ENCODE results near the gene IRF6. TPM values are rescaled to one million over a fixed set of nuclear protein-coding genes. Genes with fewer than 3 reads are reported as not detected.

IRF6 gene
- under 1 TPM; 0.11 to 0.14 TPM for total RNA-seq

GRCh38 chr1:209805875-209806760 lies at the start of gene IRF6:
IRF6 (minus strand) TSS chr1:209806142; CDS start chr1:209801413, 4,729 bp downstream.
- ChIA-PET POLR2A (no interaction called here), CTCF (interaction anchor here (0.7 to 1.1 kb wide), 4 partner anchors 9 to 21 kb away, joined by 3 to 7 read pairs (median 4); partner anchors contain the start of gene UTP25)
- peak; percentile 73 for ATAC-seq
- Mint-ChIP-seq H3K4me1 (peaks cover 14% of the 10 kb centered on the region), H3K27me3 (peaks cover 16% of the 10 kb centered on the region), H3K36me3 (ENCODE audit: low read depth) (no peaks in the 10 kb centered on the region), H3K4me3 (peak within 1 kb of the TSS; percentile 54), H3K27ac (no peak within 1 kb of the TSS), H3K9me3 (ENCODE audit: low read depth) (no peaks in the 10 kb centered on the region)
- DNase-seq, result peak; percentile 64
- intact Hi-C loops (cut with DNase I, micrococcal nuclease), result loop anchor here in 1 of 2 experiments (1.0 kb wide), 1 partner anchor 22 kb away; the partner anchor contains the start of gene C1orf74

DNA sequence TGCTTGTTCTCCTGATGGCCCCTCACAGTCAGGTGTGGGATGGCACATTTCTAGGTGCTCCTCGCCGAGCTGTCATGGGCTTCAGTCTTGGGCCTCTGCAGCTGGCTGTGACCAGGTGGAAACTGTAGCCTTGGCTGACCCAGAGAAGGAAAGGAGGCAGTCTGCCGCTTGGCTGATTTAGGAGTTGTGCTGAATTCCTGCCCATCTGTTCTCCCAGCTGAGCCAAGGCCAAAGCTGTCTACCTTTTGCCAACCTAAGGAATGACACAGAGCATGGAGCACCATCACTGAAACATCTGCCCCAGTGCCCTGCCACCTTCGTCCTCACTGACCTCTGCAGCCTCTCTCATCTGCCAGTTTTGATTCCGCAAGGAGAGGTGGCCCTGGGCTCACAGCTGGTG lies 49.7 kb upstream of the IRF6 start:
- Mint-ChIP-seq H3K36me3 (ENCODE audit: low read depth) (peaks cover 22% of the 10 kb centered on the region), H3K4me1 (peaks cover 2% of the 10 kb centered on the region), H3K27me3 (no peaks in the 10 kb centered on the region), H3K27ac (no peak overlapping the region), H3K4me3 (no peak overlapping the region), H3K9me3 (ENCODE audit: low read depth) (no peaks in the 10 kb centered on the region)
- POLR2A ChIA-PET, result no interaction called here
- no peak for DNase-seq
- CTCF ChIA-PET, result interaction anchor here (0.6 to 2.6 kb wide), 5 partner anchors 12 to 290 kb away, joined by 3 to 8 read pairs (median 3); no protein-coding TSS in a partner anchor
- ATAC-seq, result no peak
- intact Hi-C loops (cut with DNase I, micrococcal nuclease), result no loop called here

- Mint-ChIP-seq H3K4me1 (peaks cover 2% of the 10 kb centered on the region), H3K4me3 (no peak overlapping the region), H3K9me3 (ENCODE audit: low read depth) (no peaks in the 10 kb centered on the region), H3K36me3 (ENCODE audit: low read depth) (peaks cover 22% of the 10 kb centered on the region), H3K27ac (no peak overlapping the region), H3K27me3 (no peaks in the 10 kb centered on the region)
- no peak for DNase-seq
- no peak for ATAC-seq
- intact Hi-C loops (cut with DNase I, micrococcal nuclease), result no loop called here
- CTCF ChIA-PET, result interaction anchor here (0.6 to 2.6 kb wide), 6 partner anchors 19 to 289 kb away, joined by 3 to 8 read pairs (median 4); partner anchors contain the start of gene UTP25
- POLR2A ChIA-PET, result interaction anchor here (0.7 kb wide), 1 partner anchor 715 kb away, joined by 3 read pairs; no protein-coding TSS in a partner anchor
Measured at GRCh38 chr1:209855006-209855405, 49.1 kb upstream of the IRF6 start.

DNA sequence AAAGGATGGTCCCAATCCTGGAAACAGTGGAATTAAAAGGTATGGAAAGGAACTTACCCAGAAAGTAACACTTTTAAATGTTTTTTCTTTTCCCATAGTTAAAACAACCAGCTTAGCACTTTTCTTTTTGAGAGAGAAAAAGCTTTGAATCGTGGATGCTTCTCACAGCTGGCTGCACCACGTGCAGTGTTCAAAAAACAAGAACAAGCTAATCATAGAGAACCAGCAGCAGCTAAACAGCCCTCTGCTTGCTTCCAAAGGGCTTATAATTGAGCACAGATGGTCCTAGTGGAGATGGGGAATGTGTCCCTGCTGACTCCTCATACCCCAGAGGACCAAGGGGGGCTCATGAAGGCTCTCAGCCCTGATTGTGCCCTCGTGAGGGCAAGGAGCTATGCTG lies 48.3 kb upstream of the IRF6 start:
- peaks cover 2% of the 10 kb centered on the region for H3K4me1 Mint-ChIP-seq
- H3K27ac Mint-ChIP-seq, result no peak overlapping the region
- ChIA-PET POLR2A (no interaction called here), CTCF (interaction anchor here (0.7 to 2.6 kb wide), 7 partner anchors 9 to 228 kb away, joined by 3 to 8 read pairs (median 4); partner anchors contain the start of gene UTP25)
- DNase-seq, result no peak
- H3K9me3 Mint-ChIP-seq (ENCODE audit: low read depth), result no peaks in the 10 kb centered on the region
- ATAC-seq, result no peak
- H3K27me3 Mint-ChIP-seq, result no peaks in the 10 kb centered on the region
- intact Hi-C loops (cut with DNase I, micrococcal nuclease), result no loop called here
- H3K4me3 Mint-ChIP-seq, result no peak overlapping the region
- H3K36me3 Mint-ChIP-seq (ENCODE audit: low read depth), result peaks cover 22% of the 10 kb centered on the region

DNA sequence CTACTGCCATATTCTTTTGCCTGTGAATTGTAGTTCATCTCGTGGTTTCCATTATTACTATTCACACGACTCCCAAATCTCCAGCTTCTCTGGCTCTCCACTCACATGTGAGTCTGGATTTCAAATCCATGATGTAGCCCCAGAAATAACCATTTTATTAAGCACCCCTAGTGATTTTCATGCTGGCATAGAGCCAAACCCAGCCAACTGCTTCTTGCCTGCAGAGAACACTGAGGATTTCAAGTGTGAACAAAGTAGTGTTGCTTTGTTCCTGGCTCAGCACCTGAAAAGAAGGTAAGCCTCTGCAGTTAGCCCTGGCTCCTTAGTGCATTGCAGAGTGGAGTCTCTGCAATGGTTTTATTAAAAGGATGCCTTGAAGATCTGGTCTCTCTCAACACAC lies 47.7 kb upstream of the IRF6 start:
- ATAC-seq, result no peak
- POLR2A ChIA-PET, result no interaction called here
- Mint-ChIP-seq H3K4me3 (no peak overlapping the region), H3K4me1 (peaks cover 2% of the 10 kb centered on the region), H3K9me3 (ENCODE audit: low read depth) (no peaks in the 10 kb centered on the region), H3K27me3 (no peaks in the 10 kb centered on the region), H3K27ac (peak overlapping the region; percentile 7), H3K36me3 (ENCODE audit: low read depth) (peaks cover 22% of the 10 kb centered on the region)
- CTCF ChIA-PET, result interaction anchor here (0.9 to 1.0 kb wide), 3 partner anchors 30 to 229 kb away, joined by 3 to 4 read pairs (median 4); no protein-coding TSS in a partner anchor
- DNase-seq, result no peak
- intact Hi-C loops (cut with DNase I, micrococcal nuclease), result no loop called here

DNA sequence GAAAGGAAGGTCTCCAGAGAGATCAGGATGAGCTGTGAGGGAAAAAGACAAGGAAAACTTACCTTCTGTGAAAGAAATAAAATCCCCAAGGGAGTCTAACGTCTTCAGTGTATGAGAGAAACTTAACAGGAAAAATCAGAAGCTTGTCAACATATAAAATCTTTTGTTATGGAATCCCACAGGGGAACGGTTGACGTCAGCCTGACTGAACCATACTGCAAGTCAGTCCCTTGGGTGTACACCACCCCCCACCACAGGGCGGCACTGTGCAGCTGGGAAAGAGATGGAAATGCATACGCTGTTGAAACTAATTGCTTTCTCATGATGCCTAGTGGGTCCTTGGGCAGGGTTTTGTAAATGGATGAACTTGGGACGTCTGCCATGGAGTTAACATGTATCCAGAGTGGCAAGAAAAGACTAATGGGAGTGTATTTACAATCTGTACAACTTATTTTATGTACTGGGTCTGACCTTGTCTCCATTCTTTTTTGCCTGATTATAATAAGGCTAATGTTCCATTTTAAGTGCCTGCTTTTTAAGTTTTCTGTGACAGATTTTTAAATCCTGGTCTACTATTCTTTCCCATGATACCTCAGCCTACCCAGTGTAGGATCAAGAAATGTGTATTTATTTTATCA lies 44.5 kb upstream of the IRF6 start:
- DNase-seq (peak; percentile 69), ATAC-seq (peak; percentile 61)
- intact Hi-C loops (cut with DNase I, micrococcal nuclease), result no loop called here
- no peaks in the 10 kb centered on the region for H3K9me3 Mint-ChIP-seq (ENCODE audit: low read depth)
- ChIA-PET CTCF (interaction anchor here (0.6 to 3.0 kb wide), 10 partner anchors 10 to 266 kb away, joined by 3 to 14 read pairs (median 4); no protein-coding TSS in a partner anchor), POLR2A (interaction anchor here (0.6 kb wide), 1 partner anchor 34 kb away, joined by 3 read pairs; no protein-coding TSS in a partner anchor)
- H3K27ac Mint-ChIP-seq, result no peak overlapping the region
- H3K4me3 Mint-ChIP-seq, result no peak overlapping the region
- no peaks in the 10 kb centered on the region for H3K27me3 Mint-ChIP-seq
- H3K4me1 Mint-ChIP-seq, result peaks cover 2% of the 10 kb centered on the region
- H3K36me3 Mint-ChIP-seq (ENCODE audit: low read depth), result peaks cover 34% of the 10 kb centered on the region

GRCh38 chr1:209849388-209849787 lies 43.4 kb upstream of the IRF6 start:
- intact Hi-C loops (cut with DNase I, micrococcal nuclease), result no loop called here
- ChIA-PET CTCF (interaction anchor here (0.6 to 3.0 kb wide), 9 partner anchors 10 to 558 kb away, joined by 3 to 14 read pairs (median 4); no protein-coding TSS in a partner anchor), POLR2A (no interaction called here)
- Mint-ChIP-seq H3K4me1 (no peaks in the 10 kb centered on the region), H3K4me3 (no peak overlapping the region), H3K27ac (peak overlapping the region; percentile 19), H3K9me3 (ENCODE audit: low read depth) (no peaks in the 10 kb centered on the region), H3K36me3 (ENCODE audit: low read depth) (peaks cover 35% of the 10 kb centered on the region), H3K27me3 (no peaks in the 10 kb centered on the region)
- no peak for DNase-seq
- ATAC-seq, result no peak

GRCh38 chr1:209845408-209845725 lies 39.4 kb upstream of the IRF6 start:
- CTCF ChIA-PET, result interaction anchor here (0.8 to 4.3 kb wide), 7 partner anchors 9 to 275 kb away, joined by 3 to 29 read pairs (median 3); partner anchors contain the start of gene UTP25

GRCh38 chr1:209844695-209845407 lies 38.9 kb upstream of the IRF6 start:
- Mint-ChIP-seq H3K4me1 (peaks cover 15% of the 10 kb centered on the region), H3K9me3 (ENCODE audit: low read depth) (no peaks in the 10 kb centered on the region), H3K36me3 (ENCODE audit: low read depth) (peaks cover 58% of the 10 kb centered on the region), H3K27ac (no peak overlapping the region), H3K4me3 (no peak overlapping the region), H3K27me3 (no peaks in the 10 kb centered on the region)
- ChIA-PET CTCF (interaction anchor here (0.8 to 4.3 kb wide), 6 partner anchors 9 to 274 kb away, joined by 3 to 29 read pairs (median 4); partner anchors contain the start of gene UTP25), POLR2A (no interaction called here)
- no peak for DNase-seq
- intact Hi-C loops (cut with DNase I, micrococcal nuclease), result no loop called here
- no peak for ATAC-seq

More at GRCh38 chr1:209845408-209845725, 39.4 kb upstream of the IRF6 start:
- DNase-seq, result no peak
- Mint-ChIP-seq H3K9me3 (ENCODE audit: low read depth) (no peaks in the 10 kb centered on the region), H3K4me1 (peaks cover 9% of the 10 kb centered on the region), H3K27me3 (no peaks in the 10 kb centered on the region), H3K27ac (no peak overlapping the region), H3K4me3 (no peak overlapping the region), H3K36me3 (ENCODE audit: low read depth) (peaks cover 53% of the 10 kb centered on the region)
- intact Hi-C loops (cut with DNase I, micrococcal nuclease), result no loop called here
- ATAC-seq, result no peak
- POLR2A ChIA-PET, result no interaction called here

DNA sequence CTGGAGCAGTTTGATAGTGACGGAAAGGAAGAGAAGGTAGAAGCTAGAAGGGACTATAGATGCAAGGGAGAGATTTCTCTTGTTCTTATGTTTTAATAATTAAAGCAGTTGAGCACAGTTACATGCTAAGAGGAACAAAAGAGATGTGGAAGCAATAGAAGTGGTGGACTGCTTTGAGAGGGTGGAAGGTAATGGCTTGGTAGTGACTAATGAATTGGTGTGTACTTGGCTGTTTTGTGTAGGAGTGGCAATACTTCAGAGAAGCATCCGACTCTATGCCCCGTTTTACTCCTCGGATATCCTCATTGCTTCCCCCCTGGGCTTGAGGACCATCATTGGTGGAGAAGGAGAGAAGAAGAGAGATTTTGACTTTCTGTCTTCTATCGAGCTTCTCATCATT lies 34.7 kb upstream of the IRF6 start:
- ATAC-seq, result no peak
- ChIA-PET CTCF (interaction anchor here (0.7 to 3.5 kb wide), 4 partner anchors 10 to 808 kb away, joined by 3 to 29 read pairs (median 6); no protein-coding TSS in a partner anchor), POLR2A (interaction anchor here (1.2 kb wide), 1 partner anchor 13 kb away, joined by 4 read pairs; the partner anchor contains the start of gene UTP25)
- DNase-seq, result no peak
- Mint-ChIP-seq H3K9me3 (ENCODE audit: low read depth) (no peaks in the 10 kb centered on the region), H3K36me3 (ENCODE audit: low read depth) (peaks cover 75% of the 10 kb centered on the region), H3K27me3 (no peaks in the 10 kb centered on the region), H3K4me1 (peaks cover 40% of the 10 kb centered on the region), H3K27ac (peak overlapping the region; percentile 72), H3K4me3 (no peak overlapping the region)
- intact Hi-C loops (cut with DNase I, micrococcal nuclease), result no loop called here
